Upper lobe of left lung (tissue), 6 donors: ENCODE results near the gene PLA2G4A. TPM values are rescaled to one million over a fixed set of nuclear protein-coding genes. Genes with fewer than 3 reads are reported as not detected.

ENCODE experiments used
- ATAC-seq, 2 donors: fragments of 200-7000 bp; cut with Tn5 transposase; one replicate each; pipeline ENCODE4 v1.9.1; 2022; ENCODE audit warnings: mild to moderate bottlenecking in 2 of 2, moderate library complexity in 2 of 2; ENCODE audit not compliant: low FRiP score in 2 of 2
- DNase-seq, 2 donors: peaks; one replicate each; pipeline ENCODE4 v3.0.0-alpha.2; 2019 to 2020
- H3K27ac ChIP-seq, 4 donors: fragments of 200-600 bp; sonication (generic); one replicate each; pipeline ENCODE4 v1.5.1; 2016 to 2019
- H3K27me3 ChIP-seq, 4 donors: fragments of 200-600 bp; sonication (generic); one replicate each; pipeline ENCODE4 v1.5.1; 2017 to 2019
- H3K36me3 ChIP-seq, 4 donors: fragments of 200-600 bp; sonication (generic); one replicate each; pipeline ENCODE4 v1.5.1; 2016 to 2019
- H3K4me1 ChIP-seq, 4 donors: fragments of 200-600 bp; sonication (generic); one replicate each; pipeline ENCODE4 v1.5.1; 2018 to 2019
- H3K4me3 ChIP-seq, 4 donors: fragments of 200-600 bp; sonication (generic); one replicate each; pipeline ENCODE4 v1.5.1; 2017 to 2019; ENCODE audit warnings: mild to moderate bottlenecking in 2 of 4, moderate library complexity in 1 of 4
- H3K9me3 ChIP-seq, 4 donors: fragments of 200-600 bp; sonication (generic); one replicate each; pipeline ENCODE4 v1.5.1; 2018 to 2019
- CTCF ChIP-seq, 6 experiments: fragments of 450-650 bp in 4 of 6; fragments of 200-600 bp in 2 of 6; sonication (generic) in 2 of 6; IDR thresholded peaks; one replicate each; pipeline ENCODE4 v1.5.1; 2016 to 2019; ENCODE audit warnings: antibody characterized with exemption in 6 of 6
- EP300 ChIP-seq, 4 donors: sonication (generic); formaldehyde crosslinking; IDR thresholded peaks; one replicate each; pipeline ENCODE4 v1.5.1; 2017; ENCODE audit warnings: antibody characterized with exemption in 4 of 4, control low read depth in 2 of 4
- POLR2A ChIP-seq, 4 donors: fragments of 450-650 bp; IDR thresholded peaks; one replicate each; pipeline ENCODE4 v1.5.1; 2016 to 2017; ENCODE audit warnings: antibody characterized with exemption in 4 of 4, mild to moderate bottlenecking in 2 of 4
- POLR2AphosphoS5 ChIP-seq, 2 donors: sonication (generic); formaldehyde crosslinking; IDR thresholded peaks; one replicate each; pipeline ENCODE4 v1.5.1; 2017; ENCODE audit warnings: antibody characterized with exemption in 2 of 2
- WGBS, 2 donors: methylation state at CpG; one replicate each; pipeline ENCODE4 v1.1.5; 2017 to 2018; 5-methylcytosine and 5-hydroxymethylcytosine counted together
- total RNA-seq, 6 donors: library from RNA; depleted of rRNA in 4 of 6; stranded (reverse); fragments of >200 nt in 4 of 6; gene quantifications; one replicate each; pipeline versions ENCODE4 v1.1.0 to v1.2.1, GENCODE V29; 2016 to 2021
- donor health status: DM: no; HTN: no; CAD: no; lungs with moderate emphysema.
- donor health status: DM: no; HTN: yes; CAD: no; lungs with severe emphysema.

PLA2G4A gene
- total RNA-seq, 6 donors from 2014 or later = 2.1 to 11.8 (median 7.5) TPM

- Histone ChIP-seq H3K4me3 (no peak overlapping the region), H3K36me3 (no peaks in the 10 kb centered on the region), H3K27me3 (no peaks in the 10 kb centered on the region), H3K4me1 (no peaks in the 10 kb centered on the region), H3K27ac (no peak overlapping the region), H3K9me3 (no peaks in the 10 kb centered on the region)
- ATAC-seq = no peak
- 87 to 92% methylated on average over 4 of the region's 4 CpGs for WGBS, 2 donors
- TF ChIP-seq POLR2A (IDR thresholded peaks at IDR 0.05) (no peak), EP300 (IDR thresholded peaks at IDR 0.05) (no peak), CTCF (IDR thresholded peaks at IDR 0.05) (no peak), POLR2AphosphoS5 (IDR thresholded peaks at IDR 0.05) (no peak)
- DNase-seq = no peak
Measured at GRCh38 chr1:186945146-186945545, 116.4 kb downstream of the PLA2G4A start.

GRCh38 chr1:186948535-186948934 lies 119.8 kb downstream of the PLA2G4A start:
- ATAC-seq = no peak
- WGBS, 2 donors = 54 to 61% methylated on average over 4 of the region's 4 CpGs

GRCh38 chr1:186949173-186949572 lies 120.4 kb downstream of the PLA2G4A start:
- H3K27ac ChIP-seq = no peak overlapping the region
- H3K36me3 ChIP-seq = no peaks in the 10 kb centered on the region
- H3K4me1 ChIP-seq = no peaks in the 10 kb centered on the region
- H3K4me3 ChIP-seq = no peak overlapping the region
- no peaks in the 10 kb centered on the region for H3K27me3 ChIP-seq
- no peaks in the 10 kb centered on the region for H3K9me3 ChIP-seq
- no peak for TF ChIP-seq POLR2AphosphoS5 (IDR thresholded peaks at IDR 0.05)
- no peak for TF ChIP-seq POLR2A (IDR thresholded peaks at IDR 0.05)
- no peak for TF ChIP-seq CTCF (IDR thresholded peaks at IDR 0.05)
- no peak for TF ChIP-seq EP300 (IDR thresholded peaks at IDR 0.05)
- DNase-seq (no peak), ATAC-seq (no peak)
- WGBS, 2 donors = 0 to 48% methylated on average over 1 of the region's 1 CpG

More at GRCh38 chr1:186948535-186948934, 119.8 kb downstream of the PLA2G4A start:
- Histone ChIP-seq H3K4me1 (no peaks in the 10 kb centered on the region), H3K36me3 (no peaks in the 10 kb centered on the region), H3K27me3 (no peaks in the 10 kb centered on the region), H3K27ac (no peak overlapping the region), H3K9me3 (no peaks in the 10 kb centered on the region), H3K4me3 (no peak overlapping the region)
- no peak for TF ChIP-seq POLR2AphosphoS5 (IDR thresholded peaks at IDR 0.05)
- TF ChIP-seq EP300 (IDR thresholded peaks at IDR 0.05) = no peak
- DNase-seq = no peak

- WGBS, 2 donors = 80 to 91% methylated on average over 4 of the region's 4 CpGs
- ATAC-seq (no peak), DNase-seq (no peak)
- no peak for TF ChIP-seq POLR2AphosphoS5 (IDR thresholded peaks at IDR 0.05)
- no peak for TF ChIP-seq CTCF (IDR thresholded peaks at IDR 0.05)
- no peak for TF ChIP-seq POLR2A (IDR thresholded peaks at IDR 0.05)
- TF ChIP-seq EP300 (IDR thresholded peaks at IDR 0.05) = no peak
- H3K27me3 ChIP-seq = no peaks in the 10 kb centered on the region
- no peak overlapping the region for H3K4me3 ChIP-seq
- H3K9me3 ChIP-seq = no peaks in the 10 kb centered on the region
- no peak overlapping the region for H3K27ac ChIP-seq
- H3K4me1 ChIP-seq = no peaks in the 10 kb centered on the region
- H3K36me3 ChIP-seq = no peaks in the 10 kb centered on the region
Measured at GRCh38 chr1:186950547-186950946, 121.8 kb downstream of the PLA2G4A start.

GRCh38 chr1:186953876-186954275 lies 125.1 kb downstream of the PLA2G4A start:
- DNase-seq = no peak
- no peaks in the 10 kb centered on the region for H3K36me3 ChIP-seq
- no peaks in the 10 kb centered on the region for H3K9me3 ChIP-seq
- ATAC-seq = no peak
- TF ChIP-seq CTCF (IDR thresholded peaks at IDR 0.05) (no peak), POLR2A (IDR thresholded peaks at IDR 0.05) (no peak), POLR2AphosphoS5 (IDR thresholded peaks at IDR 0.05) (no peak), EP300 (IDR thresholded peaks at IDR 0.05) (no peak)
- no peaks in the 10 kb centered on the region for H3K27me3 ChIP-seq
- H3K4me3 ChIP-seq = no peak overlapping the region
- 74 to 83% methylated on average over 2 of the region's 2 CpGs for WGBS, 2 donors
- no peak overlapping the region for H3K27ac ChIP-seq
- H3K4me1 ChIP-seq = no peaks in the 10 kb centered on the region
